SK-N-DZ (cell line): ENCODE measurements around the gene PARVG.

Source experiments
- DNase-seq: peaks from one replicate; pipeline ENCODE4 v3.0.0-alpha.2; 2015; ENCODE audit warnings: low spot score

The PARVG gene

GRCh38 chr22:44242946-44243724 is 62.4 kb downstream of the PARVG start:
- no peak for DNase-seq

GRCh38 chr22:44243761-44244160 is 63.0 kb downstream of the PARVG start:
- no peak for DNase-seq

GRCh38 chr22:44244265-44244822 is 63.6 kb downstream of the PARVG start:
- no peak for DNase-seq

- no peak for DNase-seq
Observed at GRCh38 chr22:44245438-44245837, 64.7 kb downstream of the PARVG start.

- DNase-seq = no peak
Observed at GRCh38 chr22:44245867-44246266, 65.1 kb downstream of the PARVG start.

GRCh38 chr22:44246615-44247326 is 66.0 kb downstream of the PARVG start:
- no peak for DNase-seq

- DNase-seq = no peak
Observed at GRCh38 chr22:44247346-44247745, 66.6 kb downstream of the PARVG start.

- no peak for DNase-seq
Observed at GRCh38 chr22:44247923-44248892, 67.5 kb downstream of the PARVG start.

- DNase-seq = no peak
Observed at GRCh38 chr22:44248926-44249325, 68.2 kb downstream of the PARVG start.

- DNase-seq = no peak
Observed at GRCh38 chr22:44249376-44250147, 68.8 kb downstream of the PARVG start.

GRCh38 chr22:44254811-44255210 is 74.1 kb downstream of the PARVG start:
- DNase-seq = no peak

- no peak for DNase-seq
Observed at GRCh38 chr22:44256085-44256484, 75.4 kb downstream of the PARVG start.

GRCh38 chr22:44256556-44257485 is 76.1 kb downstream of the PARVG start:
- no peak for DNase-seq
